ENCODE results near the gene MYOCD. TPM values are rescaled to one million over a fixed set of nuclear protein-coding genes. Genes with fewer than 3 reads are reported as not detected.

MYOCD gene
- total RNA-seq, 1 donor from 2014 or later: under 0.01 TPM

DNA sequence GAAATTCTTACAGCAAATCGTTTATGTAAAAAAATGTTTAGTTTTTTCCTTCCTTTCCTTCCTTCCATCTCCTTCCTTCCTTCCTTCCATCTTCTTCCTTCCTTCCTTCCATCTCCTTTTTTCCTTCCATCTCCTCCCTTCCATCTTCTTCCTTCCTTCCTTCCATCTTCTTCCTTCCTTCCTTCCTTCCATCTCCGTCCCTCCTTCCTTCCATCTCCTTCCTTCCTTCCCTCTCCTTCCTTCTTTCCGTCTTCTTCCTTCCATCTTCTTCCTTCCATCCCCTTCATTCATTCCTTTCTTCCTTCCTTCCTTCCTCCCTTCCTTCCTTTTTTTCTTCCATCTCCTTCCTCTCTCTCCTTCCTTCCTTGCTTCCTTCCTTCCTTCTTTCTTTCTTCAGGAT, 22.7 kb downstream of the MYOCD start:
- FAIRE-seq (no peak), DNase-seq (ENCODE audit: low read depth) (no peak)
- TF ChIP-seq, protein P1, sequence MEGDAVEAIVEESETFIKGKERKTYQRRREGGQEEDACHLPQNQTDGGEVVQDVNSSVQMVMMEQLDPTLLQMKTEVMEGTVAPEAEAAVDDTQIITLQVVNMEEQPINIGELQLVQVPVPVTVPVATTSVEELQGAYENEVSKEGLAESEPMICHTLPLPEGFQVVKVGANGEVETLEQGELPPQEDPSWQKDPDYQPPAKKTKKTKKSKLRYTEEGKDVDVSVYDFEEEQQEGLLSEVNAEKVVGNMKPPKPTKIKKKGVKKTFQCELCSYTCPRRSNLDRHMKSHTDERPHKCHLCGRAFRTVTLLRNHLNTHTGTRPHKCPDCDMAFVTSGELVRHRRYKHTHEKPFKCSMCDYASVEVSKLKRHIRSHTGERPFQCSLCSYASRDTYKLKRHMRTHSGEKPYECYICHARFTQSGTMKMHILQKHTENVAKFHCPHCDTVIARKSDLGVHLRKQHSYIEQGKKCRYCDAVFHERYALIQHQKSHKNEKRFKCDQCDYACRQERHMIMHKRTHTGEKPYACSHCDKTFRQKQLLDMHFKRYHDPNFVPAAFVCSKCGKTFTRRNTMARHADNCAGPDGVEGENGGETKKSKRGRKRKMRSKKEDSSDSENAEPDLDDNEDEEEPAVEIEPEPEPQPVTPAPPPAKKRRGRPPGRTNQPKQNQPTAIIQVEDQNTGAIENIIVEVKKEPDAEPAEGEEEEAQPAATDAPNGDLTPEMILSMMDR (IDR thresholded peaks at IDR 0.05; ENCODE audit: insufficient read depth, low read length, severe bottlenecking): no peak
- Histone ChIP-seq H3K4me3 (ENCODE audit: low read depth, low read length) (no peak overlapping the region), H3K27me3 (ENCODE audit: control insufficient read depth, insufficient read depth, low read length) (no peaks in the 10 kb centered on the region), H3K36me3 (ENCODE audit: control insufficient read depth, insufficient read depth, low read length) (no peaks in the 10 kb centered on the region)

DNA sequence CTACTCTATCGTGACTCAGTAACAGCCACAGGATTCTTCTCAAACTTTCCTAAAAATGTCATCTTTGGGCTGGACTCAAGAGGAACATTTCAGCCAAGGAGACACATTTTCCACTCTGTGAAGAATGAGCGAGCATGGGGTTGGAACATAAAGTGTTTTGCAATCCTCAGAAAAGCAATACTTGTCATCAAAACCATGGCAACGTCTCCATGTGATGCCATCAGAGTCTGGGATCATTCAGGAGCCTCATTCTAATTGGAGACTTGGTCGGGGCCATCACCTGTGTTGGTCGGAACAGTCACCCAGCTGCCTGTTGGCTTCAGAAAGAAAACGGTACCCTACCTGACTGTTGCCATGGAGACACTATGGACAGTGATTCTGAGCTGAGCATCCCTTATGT, 25.5 kb downstream of the MYOCD start:
- DNase-seq (ENCODE audit: low read depth) (no peak), FAIRE-seq (no peak)
- Histone ChIP-seq H3K4me3 (ENCODE audit: low read depth, low read length) (no peak overlapping the region), H3K27me3 (ENCODE audit: control insufficient read depth, insufficient read depth, low read length) (no peaks in the 10 kb centered on the region), H3K36me3 (ENCODE audit: control insufficient read depth, insufficient read depth, low read length) (no peaks in the 10 kb centered on the region)
- TF ChIP-seq, protein P1 (IDR thresholded peaks at IDR 0.05; ENCODE audit: insufficient read depth, low read length, severe bottlenecking): no peak

DNA sequence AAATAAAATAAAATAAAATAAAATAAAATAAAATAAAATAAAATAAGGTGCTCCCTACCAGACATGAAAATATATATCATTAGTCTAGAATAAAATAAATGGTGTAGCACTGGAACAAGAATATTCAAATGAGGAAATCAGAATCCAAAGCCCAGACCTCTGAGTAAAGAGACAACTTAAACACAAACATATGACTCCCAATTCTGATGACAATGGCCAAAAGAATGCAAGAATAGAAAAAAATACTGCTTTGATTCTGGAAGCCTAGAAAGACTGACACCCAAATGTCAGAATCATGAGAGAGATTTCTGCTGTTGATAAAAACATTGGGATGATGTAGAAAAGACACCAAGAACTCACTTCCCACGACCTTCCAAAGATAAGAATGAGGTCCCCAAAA, 27.9 kb downstream of the MYOCD start:
- H3K4me3 ChIP-seq (ENCODE audit: low read depth, low read length): no peak overlapping the region
- TF ChIP-seq, protein P1 (IDR thresholded peaks at IDR 0.05; ENCODE audit: insufficient read depth, low read length, severe bottlenecking): no peak
- H3K27me3 ChIP-seq (ENCODE audit: control insufficient read depth, insufficient read depth, low read length): no peaks in the 10 kb centered on the region
- H3K36me3 ChIP-seq (ENCODE audit: control insufficient read depth, insufficient read depth, low read length): no peaks in the 10 kb centered on the region
- no peak for FAIRE-seq
- no peak for DNase-seq (ENCODE audit: low read depth)

DNA sequence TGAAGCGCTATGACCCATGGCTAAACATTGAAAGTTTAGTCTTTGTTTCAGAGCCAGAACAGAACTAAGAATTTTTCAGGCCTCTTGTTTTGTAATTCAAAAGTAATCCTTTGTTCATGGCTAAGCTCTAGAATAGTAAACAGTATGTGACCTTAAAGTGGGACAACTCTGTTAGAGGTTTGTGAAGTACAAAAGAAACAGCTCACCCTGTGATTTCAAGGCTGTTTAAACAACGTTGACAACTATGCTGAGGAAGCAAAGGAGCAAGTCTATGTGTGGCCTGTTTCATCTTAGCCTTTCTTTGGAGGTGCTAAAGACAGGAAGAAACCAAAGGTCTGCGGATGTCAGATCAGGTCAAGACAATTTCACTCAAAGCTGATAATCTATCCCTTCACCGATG, 40.4 kb downstream of the MYOCD start:
- FAIRE-seq: no peak
- TF ChIP-seq, protein P1 (IDR thresholded peaks at IDR 0.05; ENCODE audit: insufficient read depth, low read length, severe bottlenecking): no peak
- H3K36me3 ChIP-seq (ENCODE audit: control insufficient read depth, insufficient read depth, low read length): no peaks in the 10 kb centered on the region

DNA sequence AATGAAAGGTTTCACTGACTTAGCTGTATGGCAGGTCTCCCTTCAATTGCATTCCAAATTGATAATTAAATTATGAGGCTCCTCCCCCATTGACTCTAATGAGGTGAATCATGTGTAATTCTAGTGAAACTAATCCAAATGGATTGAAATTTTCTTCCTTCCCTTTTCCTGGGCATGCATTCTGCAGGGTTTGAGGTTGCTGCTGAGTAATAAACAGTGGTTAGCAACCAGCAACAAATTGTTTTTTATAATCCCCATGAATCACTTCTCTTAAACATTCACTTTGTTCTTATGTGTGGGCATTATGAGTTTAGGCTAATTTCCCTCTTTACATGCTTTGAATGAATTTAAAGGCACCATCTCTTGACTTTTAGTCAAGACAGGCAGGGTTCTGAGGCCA, 43.4 kb downstream of the MYOCD start:
- no peaks in the 10 kb centered on the region for H3K36me3 ChIP-seq (ENCODE audit: control insufficient read depth, insufficient read depth, low read length)
- TF ChIP-seq, protein P1 (IDR thresholded peaks at IDR 0.05; ENCODE audit: insufficient read depth, low read length, severe bottlenecking): no peak
- no peaks in the 10 kb centered on the region for H3K27me3 ChIP-seq (ENCODE audit: control insufficient read depth, insufficient read depth, low read length)
- peak; percentile 25 for DNase-seq (ENCODE audit: low read depth)
- no peak overlapping the region for H3K4me3 ChIP-seq (ENCODE audit: low read depth, low read length)
- FAIRE-seq: no peak

More for the DNA sequence above, 40.4 kb downstream of the MYOCD start:
- no peaks in the 10 kb centered on the region for H3K27me3 ChIP-seq (ENCODE audit: control insufficient read depth, insufficient read depth, low read length)
- no peak for DNase-seq (ENCODE audit: low read depth)
- no peak overlapping the region for H3K4me3 ChIP-seq (ENCODE audit: low read depth, low read length)

DNA sequence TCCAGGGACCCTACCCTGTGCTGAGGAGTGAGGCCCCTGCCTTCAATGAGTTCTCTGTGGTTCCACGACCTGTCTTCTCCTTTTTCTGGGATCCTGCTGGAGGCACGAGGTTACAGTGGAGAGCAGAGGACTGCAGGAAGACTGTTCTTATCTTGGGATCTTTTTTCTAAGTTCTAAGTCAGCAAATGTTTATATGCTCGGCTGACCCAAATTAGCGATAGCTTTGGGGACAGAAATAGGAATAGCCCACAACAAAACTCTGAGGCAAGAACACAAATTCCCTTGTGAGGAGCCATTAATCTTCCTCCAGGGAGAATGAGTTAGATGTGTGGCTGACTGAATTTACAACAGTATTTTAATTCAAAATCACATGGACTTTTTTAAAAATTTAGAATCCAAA, 46.7 kb downstream of the MYOCD start:
- TF ChIP-seq, protein P1 (IDR thresholded peaks at IDR 0.05; ENCODE audit: insufficient read depth, low read length, severe bottlenecking): no peak
- DNase-seq (ENCODE audit: low read depth) (no peak), FAIRE-seq (no peak)
- no peaks in the 10 kb centered on the region for H3K27me3 ChIP-seq (ENCODE audit: control insufficient read depth, insufficient read depth, low read length)
- no peaks in the 10 kb centered on the region for H3K36me3 ChIP-seq (ENCODE audit: control insufficient read depth, insufficient read depth, low read length)
- H3K4me3 ChIP-seq (ENCODE audit: low read depth, low read length): no peak overlapping the region
